Activated CD4-positive, alpha-beta T cell treated with anti-CD3 and anti-CD28 coated beads, Interleukin-2, amount 10 ng/mL, durations not matched to agents 7 days and 5 days (primary cell): ENCODE results near the gene FRMPD4. TPM values are rescaled to one million over a fixed set of nuclear protein-coding genes. Genes with fewer than 3 reads are reported as not detected.

Experiments
- CTCF ChIA-PET: fragments of 350-600 bp; sonication (Branson Sonifier 250); formaldehyde crosslinking; loops from one replicate; lab custom pipeline; 2021; ENCODE audit warnings: antibody characterized with exemption; lab: Charles Lee
- POLR2A ChIA-PET: fragments of 350-600 bp; sonication (Branson Sonifier 250); formaldehyde crosslinking; loops from one replicate; lab custom pipeline; 2021; ENCODE audit warnings: antibody characterized with exemption; lab: Charles Lee
- DNase-seq: peaks from one replicate; pipeline ENCODE4 v3.0.0-alpha.2; 2020
- H3K27ac Mint-ChIP-seq: one replicate; pipeline ENCODE4 v1.8.0; 2021; ENCODE audit warnings: mild to moderate bottlenecking, moderate library complexity, mixed read lengths
- H3K27me3 Mint-ChIP-seq: one replicate; pipeline ENCODE4 v1.8.0; 2021; ENCODE audit warnings: mixed read lengths
- H3K36me3 Mint-ChIP-seq: one replicate; pipeline ENCODE4 v1.8.0; 2021; ENCODE audit warnings: low read depth, mixed read lengths
- H3K4me1 Mint-ChIP-seq: one replicate; pipeline ENCODE4 v1.8.0; 2021; ENCODE audit warnings: mixed read lengths
- H3K4me3 Mint-ChIP-seq: one replicate; pipeline ENCODE4 v1.8.0; 2021; ENCODE audit warnings: mild to moderate bottlenecking, moderate library complexity, mixed read lengths
- H3K9me3 Mint-ChIP-seq: one replicate; pipeline ENCODE4 v1.8.0; 2021; ENCODE audit warnings: mixed read lengths
- total RNA-seq, 2 experiments: library from RNA; stranded (reverse); gene quantifications; one replicate each; pipeline ENCODE4 v1.2.3, GENCODE V29; 2021

The FRMPD4 gene
- total RNA-seq, 2 experiments from 2014 or later: not detected

- Mint-ChIP-seq H3K27me3 (no peaks in the 10 kb centered on the region), H3K4me3 (no peak overlapping the region), H3K36me3 (no peaks in the 10 kb centered on the region), H3K9me3 (no peaks in the 10 kb centered on the region), H3K27ac (no peak overlapping the region), H3K4me1 (no peaks in the 10 kb centered on the region)
- POLR2A ChIA-PET: no interaction called here
- CTCF ChIA-PET: no interaction called here
- no peak for DNase-seq
Measured at GRCh38 chrX:12443534-12444098, 305.3 kb downstream of the FRMPD4 start.

- H3K9me3 Mint-ChIP-seq: no peaks in the 10 kb centered on the region
- CTCF ChIA-PET: no interaction called here
Measured at GRCh38 chrX:12446342-12447075, 308.2 kb downstream of the FRMPD4 start.

GRCh38 chrX:12447448-12448064 is 309.3 kb downstream of the FRMPD4 start:
- Mint-ChIP-seq H3K27ac (no peak overlapping the region), H3K27me3 (no peaks in the 10 kb centered on the region), H3K4me3 (no peak overlapping the region), H3K4me1 (no peaks in the 10 kb centered on the region), H3K9me3 (no peaks in the 10 kb centered on the region), H3K36me3 (no peaks in the 10 kb centered on the region)
- ChIA-PET POLR2A (no interaction called here), CTCF (no interaction called here)
- no peak for DNase-seq

More at GRCh38 chrX:12446342-12447075, 308.2 kb downstream of the FRMPD4 start:
- POLR2A ChIA-PET: no interaction called here
- no peaks in the 10 kb centered on the region for H3K27me3 Mint-ChIP-seq
- H3K27ac Mint-ChIP-seq: no peak overlapping the region
- DNase-seq: no peak
- H3K4me1 Mint-ChIP-seq: no peaks in the 10 kb centered on the region
- no peak overlapping the region for H3K4me3 Mint-ChIP-seq
- H3K36me3 Mint-ChIP-seq: no peaks in the 10 kb centered on the region

GRCh38 chrX:12452268-12452667 is 314.0 kb downstream of the FRMPD4 start:
- no peaks in the 10 kb centered on the region for H3K36me3 Mint-ChIP-seq
- no peak for DNase-seq
- ChIA-PET POLR2A (no interaction called here), CTCF (no interaction called here)
- no peak overlapping the region for H3K4me3 Mint-ChIP-seq
- no peaks in the 10 kb centered on the region for H3K4me1 Mint-ChIP-seq
- H3K27me3 Mint-ChIP-seq: no peaks in the 10 kb centered on the region
- H3K27ac Mint-ChIP-seq: no peak overlapping the region
- H3K9me3 Mint-ChIP-seq: no peaks in the 10 kb centered on the region

- no peaks in the 10 kb centered on the region for H3K27me3 Mint-ChIP-seq
- POLR2A ChIA-PET: no interaction called here
- no peaks in the 10 kb centered on the region for H3K36me3 Mint-ChIP-seq
- no peak for DNase-seq
- H3K4me1 Mint-ChIP-seq: no peaks in the 10 kb centered on the region
- no peaks in the 10 kb centered on the region for H3K9me3 Mint-ChIP-seq
- H3K4me3 Mint-ChIP-seq: no peak overlapping the region
- CTCF ChIA-PET: no interaction called here
- no peak overlapping the region for H3K27ac Mint-ChIP-seq
Measured at GRCh38 chrX:12460929-12461328, 322.7 kb downstream of the FRMPD4 start.

- no peak for DNase-seq
- Mint-ChIP-seq H3K27ac (no peak overlapping the region), H3K4me1 (no peaks in the 10 kb centered on the region), H3K9me3 (no peaks in the 10 kb centered on the region), H3K27me3 (no peaks in the 10 kb centered on the region), H3K36me3 (no peaks in the 10 kb centered on the region), H3K4me3 (no peak overlapping the region)
- POLR2A ChIA-PET: no interaction called here
- CTCF ChIA-PET: no interaction called here
Measured at GRCh38 chrX:12463052-12463451, 324.8 kb downstream of the FRMPD4 start.

- Mint-ChIP-seq H3K9me3 (no peaks in the 10 kb centered on the region), H3K27ac (no peak overlapping the region), H3K36me3 (no peaks in the 10 kb centered on the region), H3K4me1 (no peaks in the 10 kb centered on the region), H3K4me3 (no peak overlapping the region), H3K27me3 (no peaks in the 10 kb centered on the region)
- POLR2A ChIA-PET: no interaction called here
- DNase-seq: no peak
- CTCF ChIA-PET: no interaction called here
Measured at GRCh38 chrX:12463873-12464272, 325.6 kb downstream of the FRMPD4 start.

- no peaks in the 10 kb centered on the region for H3K9me3 Mint-ChIP-seq
- ChIA-PET POLR2A (no interaction called here), CTCF (no interaction called here)
- no peaks in the 10 kb centered on the region for H3K27me3 Mint-ChIP-seq
- DNase-seq: no peak
- H3K4me3 Mint-ChIP-seq: no peak overlapping the region
- no peak overlapping the region for H3K27ac Mint-ChIP-seq
- H3K4me1 Mint-ChIP-seq: no peaks in the 10 kb centered on the region
- H3K36me3 Mint-ChIP-seq: no peaks in the 10 kb centered on the region
Measured at GRCh38 chrX:12467321-12467720, 329.0 kb downstream of the FRMPD4 start.

GRCh38 chrX:12469296-12469695 is 331.0 kb downstream of the FRMPD4 start:
- ChIA-PET CTCF (no interaction called here), POLR2A (no interaction called here)
- H3K27ac Mint-ChIP-seq: no peak overlapping the region
- H3K9me3 Mint-ChIP-seq: no peaks in the 10 kb centered on the region
- no peaks in the 10 kb centered on the region for H3K36me3 Mint-ChIP-seq
- no peak for DNase-seq
- no peak overlapping the region for H3K4me3 Mint-ChIP-seq
- H3K4me1 Mint-ChIP-seq: no peaks in the 10 kb centered on the region
- no peaks in the 10 kb centered on the region for H3K27me3 Mint-ChIP-seq

GRCh38 chrX:12471061-12471460 is 332.8 kb downstream of the FRMPD4 start:
- Mint-ChIP-seq H3K27me3 (no peaks in the 10 kb centered on the region), H3K9me3 (no peaks in the 10 kb centered on the region), H3K27ac (no peak overlapping the region), H3K4me1 (no peaks in the 10 kb centered on the region), H3K36me3 (no peaks in the 10 kb centered on the region), H3K4me3 (no peak overlapping the region)
- ChIA-PET CTCF (no interaction called here), POLR2A (no interaction called here)
- no peak for DNase-seq

GRCh38 chrX:12480956-12481355 is 342.7 kb downstream of the FRMPD4 start:
- H3K9me3 Mint-ChIP-seq: no peaks in the 10 kb centered on the region
- DNase-seq: no peak
- CTCF ChIA-PET: no interaction called here
- H3K27ac Mint-ChIP-seq: no peak overlapping the region
- POLR2A ChIA-PET: no interaction called here
- H3K4me1 Mint-ChIP-seq: no peaks in the 10 kb centered on the region
- H3K4me3 Mint-ChIP-seq: no peak overlapping the region
- H3K36me3 Mint-ChIP-seq: no peaks in the 10 kb centered on the region
- H3K27me3 Mint-ChIP-seq: no peaks in the 10 kb centered on the region

GRCh38 chrX:12488220-12488619 is 349.9 kb downstream of the FRMPD4 start:
- no peaks in the 10 kb centered on the region for H3K9me3 Mint-ChIP-seq
- H3K4me3 Mint-ChIP-seq: no peak overlapping the region
- POLR2A ChIA-PET: no interaction called here

GRCh38 chrX:12488771-12489170 is 350.5 kb downstream of the FRMPD4 start:
- H3K4me1 Mint-ChIP-seq: no peaks in the 10 kb centered on the region
- no peak for DNase-seq
- no peaks in the 10 kb centered on the region for H3K36me3 Mint-ChIP-seq
- no peaks in the 10 kb centered on the region for H3K27me3 Mint-ChIP-seq
- H3K4me3 Mint-ChIP-seq: no peak overlapping the region
- ChIA-PET CTCF (no interaction called here), POLR2A (no interaction called here)
- H3K27ac Mint-ChIP-seq: no peak overlapping the region
- no peaks in the 10 kb centered on the region for H3K9me3 Mint-ChIP-seq

More at GRCh38 chrX:12488220-12488619, 349.9 kb downstream of the FRMPD4 start:
- Mint-ChIP-seq H3K27ac (no peak overlapping the region), H3K4me1 (no peaks in the 10 kb centered on the region), H3K36me3 (no peaks in the 10 kb centered on the region), H3K27me3 (no peaks in the 10 kb centered on the region)
- no peak for DNase-seq
- CTCF ChIA-PET: no interaction called here
